Muscle of leg (tissue), 11 donors: ENCODE results near the gene FAM20B. TPM values are rescaled to one million over a fixed set of nuclear protein-coding genes. Genes with fewer than 3 reads are reported as not detected.
A peak's percentile ranks its signal among the peaks of the same experiment; 100 is the strongest.

Source experiments
- DNase-seq: peaks from one replicate; pipeline ENCODE4 v3.0.0; 2013
- H3K27ac ChIP-seq: one replicate; pipeline ENCODE4 v1.5.1; 2013; ENCODE audit warnings: mild to moderate bottlenecking, low read length, control low read depth
- H3K27me3 ChIP-seq: one replicate; pipeline ENCODE4 v1.6.1; 2013; ENCODE audit warnings: low read length; ENCODE audit not compliant: control insufficient read depth, insufficient read depth
- H3K36me3 ChIP-seq: one replicate; pipeline ENCODE4 v1.6.1; 2013; ENCODE audit warnings: low read length; ENCODE audit not compliant: control insufficient read depth, insufficient read depth
- H3K4me1 ChIP-seq: one replicate; pipeline ENCODE4 v1.6.1; 2013; ENCODE audit warnings: low read length; ENCODE audit not compliant: control insufficient read depth, insufficient read depth
- H3K4me3 ChIP-seq: one replicate; pipeline ENCODE4 v1.5.1; 2013; ENCODE audit warnings: low read length, control low read depth
- H3K9me3 ChIP-seq: replicated peaks from 2 replicates; pipeline ENCODE4 v1.6.1; 2013; ENCODE audit warnings: low read depth, low read length; ENCODE audit not compliant: control insufficient read depth
- WGBS: methylation state at CpG from one replicate; pipeline ENCODE4 v1.1.5; 2013; ENCODE audit warnings: missing lambda C conversion rate; ENCODE audit not compliant: insufficient coverage; 5-methylcytosine and 5-hydroxymethylcytosine counted together
- polyA plus RNA-seq, 8 donors: library from polyadenylated mRNA; unstranded; fragments of 120-200 nt; gene quantifications; one replicate each; pipeline versions ENCODE4 v1.2.1 to v1.2.3, GENCODE V29; 2013; ENCODE audit warnings: inconsistent platforms in 1 of 8, low replicate concordance in 1 of 8; ENCODE audit not compliant: insufficient read length in 8 of 8, insufficient read depth in 1 of 8
- total RNA-seq: library from RNA; stranded (reverse); fragments of 120-200 nt; gene quantifications from one replicate; pipeline ENCODE4 v1.2.4, GENCODE V29; 2013

FAM20B gene
- total and polyA plus RNA-seq, 9 donors = 20.7 to 35.2 (median 28.1) TPM

DNA sequence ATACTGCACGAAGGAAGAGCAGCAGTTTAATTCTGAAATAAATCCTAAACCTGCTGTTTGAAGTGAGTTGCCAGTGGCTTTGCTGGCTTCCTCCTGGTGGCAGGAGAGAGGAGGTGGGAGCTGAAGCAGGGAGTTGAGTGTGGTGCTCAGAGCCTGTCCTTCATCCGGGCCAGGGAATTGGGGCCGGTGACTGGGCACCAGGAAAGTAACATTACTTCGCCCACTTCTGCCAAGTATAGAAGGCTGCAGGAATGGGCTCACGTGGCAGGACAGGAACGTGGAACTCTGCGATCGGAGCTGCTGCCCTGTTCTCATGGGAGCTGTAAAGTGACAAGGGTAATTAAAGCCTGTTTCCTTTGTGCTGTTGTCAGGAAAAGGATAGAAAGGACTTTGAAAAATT, 64.8 kb downstream of the FAM20B start:
- H3K4me1 ChIP-seq = peaks cover 12% of the 10 kb centered on the region
- 57% methylated on average over 8 of the region's 8 CpGs for WGBS
- no peak overlapping the region for H3K27ac ChIP-seq
- H3K36me3 ChIP-seq = peaks cover 74% of the 10 kb centered on the region
- no peaks in the 10 kb centered on the region for H3K27me3 ChIP-seq
- DNase-seq = no peak
- no peaks in the 10 kb centered on the region for H3K9me3 ChIP-seq
- no peak overlapping the region for H3K4me3 ChIP-seq

DNA sequence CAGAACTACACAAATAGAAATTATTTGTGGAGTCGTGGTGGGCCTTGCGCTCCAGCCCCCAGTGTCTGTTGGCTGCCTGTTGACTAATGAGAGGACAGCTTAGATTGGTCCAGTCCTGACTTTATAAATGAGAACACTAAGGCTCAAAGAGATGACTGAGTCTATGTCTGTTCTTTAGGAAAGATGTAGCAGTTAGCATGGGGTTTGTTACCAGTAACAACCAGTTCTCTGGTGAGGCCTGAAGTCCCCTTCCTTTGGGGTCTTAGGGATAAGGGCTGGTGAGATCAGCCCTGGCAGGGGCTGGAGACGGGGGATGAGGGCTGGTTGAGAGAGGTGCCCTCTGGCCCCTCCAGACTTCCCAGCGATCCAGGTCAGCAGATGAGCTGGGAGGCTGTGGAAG, 65.2 kb downstream of the FAM20B start:
- no peak overlapping the region for H3K27ac ChIP-seq
- 79% methylated on average over 4 of the region's 4 CpGs for WGBS
- H3K36me3 ChIP-seq = peaks cover 74% of the 10 kb centered on the region
- H3K9me3 ChIP-seq = no peaks in the 10 kb centered on the region
- H3K4me3 ChIP-seq = no peak overlapping the region
- H3K4me1 ChIP-seq = peaks cover 12% of the 10 kb centered on the region
- DNase-seq = no peak
- no peaks in the 10 kb centered on the region for H3K27me3 ChIP-seq

- peaks cover 79% of the 10 kb centered on the region for H3K36me3 ChIP-seq
- peaks cover 12% of the 10 kb centered on the region for H3K4me1 ChIP-seq
- no peak overlapping the region for H3K27ac ChIP-seq
- WGBS = 80% methylated on average over 2 of the region's 5 CpGs
- H3K27me3 ChIP-seq = no peaks in the 10 kb centered on the region
- no peak for DNase-seq
- H3K9me3 ChIP-seq = no peaks in the 10 kb centered on the region
- no peak overlapping the region for H3K4me3 ChIP-seq
These were observed 66.0 kb downstream of the FAM20B start for GRCh38 chr1:179091691-179092165.

DNA sequence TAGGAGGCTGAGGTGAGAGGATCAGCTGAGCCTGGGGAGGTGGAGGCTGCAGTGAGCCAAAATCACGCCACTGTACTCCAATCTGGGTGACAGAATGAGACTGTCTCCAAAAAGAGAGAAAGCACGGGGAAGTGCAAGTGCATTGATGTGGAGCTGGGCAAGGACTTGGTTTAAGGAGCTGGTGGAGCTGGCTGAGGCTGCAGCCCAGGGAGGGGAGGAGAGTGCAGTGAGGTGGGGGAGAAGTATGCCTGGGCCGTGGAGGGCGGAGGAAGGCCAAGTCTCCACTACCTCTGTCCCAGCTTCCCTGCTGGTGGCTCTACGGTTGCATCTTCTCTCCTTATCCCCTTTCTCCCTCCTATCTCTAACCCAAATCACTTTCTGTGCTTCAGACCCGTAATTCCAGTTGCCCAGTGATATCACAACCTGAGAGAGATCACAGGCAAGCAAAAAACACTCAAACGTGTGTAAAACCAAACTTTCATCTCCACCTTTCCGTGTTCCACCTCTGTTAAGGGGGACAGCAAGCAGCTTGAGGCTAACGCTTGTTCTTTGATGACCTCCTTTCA, 67.3 kb downstream of the FAM20B start:
- Histone ChIP-seq H3K27ac (no peak overlapping the region), H3K4me1 (peaks cover 7% of the 10 kb centered on the region), H3K4me3 (no peak overlapping the region), H3K36me3 (peaks cover 75% of the 10 kb centered on the region), H3K27me3 (no peaks in the 10 kb centered on the region), H3K9me3 (no peaks in the 10 kb centered on the region)
- WGBS = 88% methylated on average over 7 of the region's 9 CpGs
- DNase-seq = no peak

GRCh38 chr1:179094818-179095217, 69.1 kb downstream of the FAM20B start:
- H3K36me3 ChIP-seq = peaks cover 70% of the 10 kb centered on the region
- WGBS = no CpG with 5 or more reads among the region's 5 CpGs

GRCh38 chr1:179095377-179095776, 69.7 kb downstream of the FAM20B start:
- Histone ChIP-seq H3K36me3 (peaks cover 69% of the 10 kb centered on the region), H3K9me3 (no peaks in the 10 kb centered on the region), H3K4me3 (no peak overlapping the region), H3K4me1 (peaks cover 4% of the 10 kb centered on the region), H3K27me3 (no peaks in the 10 kb centered on the region), H3K27ac (no peak overlapping the region)
- 94% methylated on average over 2 of the region's 4 CpGs for WGBS
- no peak for DNase-seq

More at GRCh38 chr1:179094818-179095217, 69.1 kb downstream of the FAM20B start:
- H3K4me1 ChIP-seq = peaks cover 7% of the 10 kb centered on the region
- no peak overlapping the region for H3K4me3 ChIP-seq
- H3K9me3 ChIP-seq = no peaks in the 10 kb centered on the region
- no peaks in the 10 kb centered on the region for H3K27me3 ChIP-seq
- no peak overlapping the region for H3K27ac ChIP-seq
- peak; percentile 13 for DNase-seq

GRCh38 chr1:179095924-179096323, 70.2 kb downstream of the FAM20B start:
- Histone ChIP-seq H3K27me3 (no peaks in the 10 kb centered on the region), H3K4me1 (no peaks in the 10 kb centered on the region), H3K4me3 (no peak overlapping the region), H3K27ac (no peak overlapping the region), H3K9me3 (no peaks in the 10 kb centered on the region), H3K36me3 (peaks cover 69% of the 10 kb centered on the region)
- no peak for DNase-seq
- WGBS = 57% methylated on average over 1 of the region's 3 CpGs

- DNase-seq = no peak
- H3K27me3 ChIP-seq = no peaks in the 10 kb centered on the region
- H3K27ac ChIP-seq = no peak overlapping the region
- no peaks in the 10 kb centered on the region for H3K9me3 ChIP-seq
- peaks cover 38% of the 10 kb centered on the region for H3K36me3 ChIP-seq
- H3K4me1 ChIP-seq = no peaks in the 10 kb centered on the region
- no CpG with 5 or more reads among the region's 4 CpGs for WGBS
- no peak overlapping the region for H3K4me3 ChIP-seq
These were observed 74.2 kb downstream of the FAM20B start for GRCh38 chr1:179099891-179100290.

- Histone ChIP-seq H3K27ac (no peak overlapping the region), H3K9me3 (no peaks in the 10 kb centered on the region), H3K4me3 (no peak overlapping the region), H3K36me3 (peaks cover 23% of the 10 kb centered on the region), H3K27me3 (no peaks in the 10 kb centered on the region), H3K4me1 (no peaks in the 10 kb centered on the region)
- DNase-seq = no peak
- no CpG with 5 or more reads among the region's 4 CpGs for WGBS
These were observed 75.9 kb downstream of the FAM20B start for GRCh38 chr1:179101566-179101965.

- DNase-seq = no peak
- Histone ChIP-seq H3K36me3 (peaks cover 29% of the 10 kb centered on the region), H3K27me3 (no peaks in the 10 kb centered on the region), H3K27ac (no peak overlapping the region), H3K9me3 (no peaks in the 10 kb centered on the region), H3K4me3 (no peak overlapping the region), H3K4me1 (peaks cover 4% of the 10 kb centered on the region)
- no CpG with 5 or more reads among the region's 1 CpG for WGBS
These were observed 78.3 kb downstream of the FAM20B start for GRCh38 chr1:179103999-179104398.
